Embryonic facial prominence (tissue), 1 donor: Measurements from ENCODE around the gene CHTOP.
"Not testable (repeated sequence)": the region's sequence is repeated elsewhere in the genome, so short reads cannot be mapped to it uniquely, and the experiment has no call there.

Experiments
- DNase-seq: peaks from one replicate; pipeline ENCODE4 v3.0.0-alpha.2; 2016; ENCODE audit errors: extremely low spot score

The CHTOP gene

GRCh38 chr1:153631047-153632022 is 2.5 kb upstream of the CHTOP start:
- no peak for DNase-seq

GRCh38 chr1:153633161-153633753 is 609 bp upstream of the CHTOP start:
- DNase-seq: no peak

- DNase-seq: no peak
These were observed 2.0 kb downstream of the CHTOP start for GRCh38 chr1:153635872-153636271.

GRCh38 chr1:153636312-153636711 is 2.4 kb downstream of the CHTOP start:
- DNase-seq: no peak

- no peak for DNase-seq
These were observed 4.4 kb downstream of the CHTOP start for GRCh38 chr1:153638261-153638660.

GRCh38 chr1:153639280-153639679 is 5.4 kb downstream of the CHTOP start:
- no peak for DNase-seq

GRCh38 chr1:153640213-153640612 is 6.3 kb downstream of the CHTOP start:
- DNase-seq: not testable (repeated sequence)

- no peak for DNase-seq
These were observed 7.0 kb downstream of the CHTOP start for GRCh38 chr1:153640861-153641260.

GRCh38 chr1:153642161-153642560 is 8.3 kb downstream of the CHTOP start:
- DNase-seq: no peak

GRCh38 chr1:153643100-153643499 is 9.2 kb downstream of the CHTOP start:
- no peak for DNase-seq

GRCh38 chr1:153643816-153644215 is 9.9 kb downstream of the CHTOP start:
- no peak for DNase-seq

GRCh38 chr1:153646672-153647345 is 12.9 kb downstream of the CHTOP start:
- no peak for DNase-seq

GRCh38 chr1:153647346-153647714 is 13.5 kb downstream of the CHTOP start:
- no peak for DNase-seq

- no peak for DNase-seq
These were observed 14.3 kb downstream of the CHTOP start for GRCh38 chr1:153648000-153648643.

GRCh38 chr1:153649137-153649862 is 15.4 kb downstream of the CHTOP start:
- no peak for DNase-seq

- DNase-seq: no peak
These were observed 16.0 kb downstream of the CHTOP start for GRCh38 chr1:153649863-153650235.

GRCh38 chr1:153651771-153652170 is 17.9 kb downstream of the CHTOP start:
- DNase-seq: no peak

- DNase-seq: no peak
These were observed 19.1 kb downstream of the CHTOP start for GRCh38 chr1:153652805-153653500.

- DNase-seq: no peak
These were observed 21.5 kb downstream of the CHTOP start for GRCh38 chr1:153655333-153655732.

GRCh38 chr1:153658400-153659174 is 24.7 kb downstream of the CHTOP start, which contains the start of gene SNAPIN:
SNAPIN (plus strand) TSS chr1:153658703; CDS start chr1:153658744, 41 bp downstream.
- peak; percentile 82 for DNase-seq
